GM12892 (cell line): Measurements from ENCODE around the gene PARS2.

Experiments used
- DNase-seq: peaks from one replicate; pipeline ENCODE4 v3.0.0; 2011; ENCODE audit not compliant: insufficient read length
- FAIRE-seq: peaks from 2 replicates; lab custom pipeline; 2011; peaks lifted over from hg19 to GRCh38; lab: Jason Lieb, UNC
- POLR2A ChIP-seq: IDR thresholded peaks from 2 replicates; pipeline ENCODE4 v1.6.1; 2011; ENCODE audit warnings: low read depth, low read length, control low read depth
- POLR2AphosphoS5 ChIP-seq: IDR thresholded peaks from 2 replicates; pipeline ENCODE4 v1.6.1; 2011; ENCODE audit warnings: low read depth, low read length, control low read depth
- TAF1 ChIP-seq: IDR thresholded peaks from 2 replicates; pipeline ENCODE4 v1.6.1; 2011; ENCODE audit warnings: low read depth, mild to moderate bottlenecking, control low read depth, low read length, borderline replicate concordance

Gene PARS2

GRCh38 chr1:54710434-54710833, 53.9 kb downstream of the PARS2 start:
- DNase-seq = no peak
- FAIRE-seq = no peak
- no peak for TF ChIP-seq POLR2A
- TF ChIP-seq TAF1 = no peak
- no peak for TF ChIP-seq POLR2AphosphoS5

GRCh38 chr1:54709547-54710292, 54.6 kb downstream of the PARS2 start:
- no peak for TF ChIP-seq POLR2AphosphoS5
- TF ChIP-seq POLR2A = no peak
- no peak for TF ChIP-seq TAF1
- no peak for FAIRE-seq
- DNase-seq = no peak

GRCh38 chr1:54708385-54708784, 55.9 kb downstream of the PARS2 start:
- FAIRE-seq = no peak
- DNase-seq = no peak
- TF ChIP-seq TAF1 (no peak), POLR2AphosphoS5 (no peak), POLR2A (no peak)
